Measurements from ENCODE around the gene TMEM30A.

Gene TMEM30A

GRCh38 chr6:75220357-75220756, 64.2 kb downstream of the TMEM30A start (continued):
- TF ChIP-seq ZNF157 (tag by site-specific recombination; IDR thresholded peaks at IDR 0.05) = no peak
- TF ChIP-seq HOXA7 (CRISPR knock-in tag; IDR thresholded peaks at IDR 0.05; ENCODE audit: borderline replicate concordance) = no peak
- no peak for TF ChIP-seq GLI4 (tag by site-specific recombination; IDR thresholded peaks at IDR 0.05)
- TF ChIP-seq GLIS2 (tag by site-specific recombination; IDR thresholded peaks at IDR 0.05) = no peak

- Histone ChIP-seq H3K4me3 (ENCODE audit: low read depth, low read length) (no peak overlapping the region), H3K27ac (ENCODE audit: extremely low read depth, low read depth, low read length) (no peak overlapping the region), H3K4me1 (ENCODE audit: control insufficient read depth, insufficient read depth, low read length) (peaks cover 12% of the 10 kb centered on the region), H3K9me3 (ENCODE audit: control insufficient read depth, insufficient read depth, low read depth, low read length) (no peaks in the 10 kb centered on the region), H3K36me3 (ENCODE audit: control insufficient read depth in 2 of 2, insufficient read depth in 1 of 2, low read length in 2 of 2) (no peaks in the 10 kb centered on the region)
- ChIA-PET CTCF (interaction anchor here (0.7 to 2.6 kb wide), 4 partner anchors 9 to 14 kb away, joined by 3 to 57 read pairs (median 4); no protein-coding TSS in a partner anchor), POLR2A (no interaction called here)
- no peak for TF ChIP-seq ZBTB11 (tag by site-specific recombination; conservative IDR thresholded peaks at IDR 0.05; ENCODE audit: low read depth)
- no peak for TF ChIP-seq ZNF837 (tag by site-specific recombination; IDR thresholded peaks at IDR 0.05)
- no peak for TF ChIP-seq ZNF423 (tag by site-specific recombination; IDR thresholded peaks at IDR 0.05)
- TF ChIP-seq ZNF350 (tag by site-specific recombination; IDR thresholded peaks at IDR 0.05) = no peak
- TF ChIP-seq ZBTB26 (tag by site-specific recombination; optimal IDR thresholded peaks at IDR 0.05) = no peak
- TF ChIP-seq ZNF645 (tag by site-specific recombination; IDR thresholded peaks at IDR 0.05) = no peak
- no peak for TF ChIP-seq GLI2 (tag by site-specific recombination; IDR thresholded peaks at IDR 0.05; ENCODE audit: borderline replicate concordance, low read depth)
- TF ChIP-seq INSM2 (tag by site-specific recombination; IDR thresholded peaks at IDR 0.05) = no peak
- no peak for TF ChIP-seq ZNF513 (tag by site-specific recombination; IDR thresholded peaks at IDR 0.05)
- TF ChIP-seq ZNF692 (tag by site-specific recombination; IDR thresholded peaks at IDR 0.05) = no peak
- no peak for TF ChIP-seq ZNF580 (tag by site-specific recombination; IDR thresholded peaks at IDR 0.05)
These were observed 65.3 kb downstream of the TMEM30A start for GRCh38 chr6:75219263-75219662.

Measured in HEK293 (cell line).